ENCODE measurements around the gene LRP1. TPM values are rescaled to one million over a fixed set of nuclear protein-coding genes. Genes with fewer than 3 reads are reported as not detected.
A peak's percentile ranks its signal among the peaks of the same experiment; 100 is the strongest.

LRP1 gene
- total and polyA plus RNA-seq, 2 of the 4 experiments (the other 2 are of a cell fraction): 73.1 to 142 TPM

DNA sequence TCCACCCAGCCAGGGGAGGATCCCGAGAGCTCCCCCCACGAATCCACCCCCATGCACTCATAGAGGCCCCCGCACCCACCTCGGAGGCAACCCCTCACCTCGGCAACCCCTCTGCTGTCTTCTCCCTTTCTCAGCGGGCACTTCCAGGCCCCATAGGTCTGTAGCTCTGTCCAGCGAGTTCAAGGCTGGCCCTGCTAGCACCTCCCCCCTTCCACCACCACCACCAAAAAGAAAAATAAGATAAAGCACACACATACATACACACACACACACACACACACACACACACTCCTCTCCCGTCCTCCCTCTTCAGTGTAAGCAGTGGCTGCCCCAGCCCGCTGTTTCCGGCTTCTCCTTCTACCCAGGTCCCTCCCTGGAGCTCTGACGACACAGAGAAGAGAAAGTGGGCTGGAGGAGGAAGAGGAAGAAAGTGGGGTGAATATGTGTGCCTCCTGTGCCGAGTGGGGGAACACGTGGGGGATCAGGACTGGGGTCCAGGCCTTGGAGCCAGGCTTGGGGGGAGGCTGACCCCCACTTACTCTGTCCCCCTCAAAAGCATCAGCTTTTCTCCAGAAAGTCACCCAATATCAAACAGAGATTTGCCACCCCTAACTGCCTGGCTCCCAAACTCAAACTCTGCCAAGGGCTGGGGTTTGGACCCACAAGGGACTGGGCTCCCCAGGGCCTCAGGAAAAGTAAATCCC lies 17.1 kb upstream of the LRP1 start, which contains the start of gene STAT6:
STAT6 (minus strand) TSS at position 332 of the 704 bp plus-strand sequence. CDS start 3,084 bp downstream, outside the sequence.
- ATAC-seq (ENCODE audit: low read depth): peak; percentile 68
- H3K4me1 ChIP-seq (ENCODE audit: control insufficient read depth, insufficient read depth, low read length): 0 out of 2 replicates have a peak, but pooled peaks cover 2% of the 10 kb centered on the region
- H2BK5ac ChIP-seq (ENCODE audit: low read depth, low read length, poor library complexity, severe bottlenecking): peak within 1 kb of the TSS; percentile 90
- in situ Hi-C loops (cut with MboI; ENCODE audit: low sequenced_read_pairs) (loop anchor here (5.0 kb wide), 2 partner anchors 44 to 104 kb away; partner anchors contain the start of gene ZBTB39), intact Hi-C loops (cut with micrococcal nuclease) (loop anchor here (1.0 to 5.0 kb wide), 3 partner anchors 18 to 131 kb away; no protein-coding TSS in a partner anchor), dilution Hi-C loops (cut with HindIII; ENCODE audit: low sequenced_read_pairs, unreplicated experiment) (no loop called here)
- ChIA-PET POLR2A (ENCODE audit: unreplicated experiment) (interaction anchor here (0.6 to 2.1 kb wide), 10 partner anchors 14 to 42 kb away, joined by 3 to 12 read pairs (median 6); partner anchors contain the start of genes LRP1, NAB2 and NEMP1), CTCF (interaction anchor here (0.8 to 2.9 kb wide), 11 partner anchors 10 to 105 kb away, joined by 3 to 24 read pairs (median 8); partner anchors contain the start of genes NEMP1 and ZBTB39)
- H3K36me3 ChIP-seq (ENCODE audit: control insufficient read depth, insufficient read depth, low read length): peaks cover 13% of the 10 kb centered on the region
- peak; percentile 87 for DNase-seq
- H2BK120ac ChIP-seq (ENCODE audit: low read depth, low read length): peak within 1 kb of the TSS; percentile 86
- TF ChIP-seq CEBPB (IDR thresholded peaks at IDR 0.05; ENCODE audit: low read depth, low read length) (no peak), POLR2A (IDR thresholded peaks at IDR 0.05; ENCODE audit: low read depth, low read length) (peak; percentile 72), SMC3 (IDR thresholded peaks at IDR 0.05; ENCODE audit: low read depth, low read length) (0 out of 2 replicates have a peak, but pooled peaks have one; percentile 21), BHLHE40 (IDR thresholded peaks at IDR 0.05; ENCODE audit: low read depth, low read length) (peak; percentile 26; the same call in 1 of the 2 replicates)
- peak within 1 kb of the TSS; percentile 90 for H4K5ac ChIP-seq (ENCODE audit: low read depth, low read length)
- H4K20me1 ChIP-seq (ENCODE audit: insufficient read depth, low read length): peaks cover 13% of the 10 kb centered on the region
- H3K4me2 ChIP-seq (ENCODE audit: low read depth, low read length): peak within 1 kb of the TSS; percentile 93
- WGBS, 2 experiments (ENCODE audit: extremely low coverage in 2 of 2, insufficient read length in 1 of 2): 0% methylated on average over 4 of the region's 13 CpGs; no CpG with 5 or more reads in 1 of the 2 experiments
- no peaks in the 10 kb centered on the region for H3K27me3 ChIP-seq (ENCODE audit: control insufficient read depth, insufficient read depth, low read length)
- no TSS peak for BruUV-seq (replicated peaks)
- peaks cover 4% of the 10 kb centered on the region for H3K9me1 ChIP-seq (ENCODE audit: insufficient read depth, low read length)
- peak within 1 kb of the TSS; percentile 93 for H3K56ac ChIP-seq (ENCODE audit: extremely low read depth, insufficient read depth, low read length)
- peak within 1 kb of the TSS; percentile 93 for H3K9ac ChIP-seq (ENCODE audit: low read depth, low read length)
- peak within 1 kb of the TSS; percentile 94 for H3K27ac ChIP-seq (ENCODE audit: insufficient read depth, low read length)
- H2BK20ac ChIP-seq (ENCODE audit: low read depth, low read length): peak within 1 kb of the TSS; percentile 81
- H3K79me1 ChIP-seq (ENCODE audit: low read depth in 1 of 2, low read length in 2 of 2): peaks cover 22 to 55% of the 10 kb centered on the region in 2 experiments
- peak within 1 kb of the TSS; percentile 82 for H3K18ac ChIP-seq (ENCODE audit: low read depth, low read length)
- peak within 1 kb of the TSS; percentile 86 for H2AFZ ChIP-seq (replicated peaks; ENCODE audit: low read length, poor library complexity)
- peak within 1 kb of the TSS; percentile 97 for H3K4ac ChIP-seq (ENCODE audit: low read depth, low read length)
- peak within 1 kb of the TSS; percentile 99 for H2AK9ac ChIP-seq (replicated peaks; ENCODE audit: low read depth, low read length, poor library complexity)
- peak within 1 kb of the TSS; percentile 99 for H2AK5ac ChIP-seq (ENCODE audit: low read depth, low read length)
- H3K4me3 ChIP-seq (ENCODE audit: insufficient read depth, low read depth, low read length): peak within 1 kb of the TSS; percentile 64
- H4K8ac ChIP-seq (ENCODE audit: low read depth in 2 of 2, low read length in 2 of 2): peak within 1 kb of the TSS; percentile 85 to 97
- peak within 1 kb of the TSS; percentile 80 for H3K23ac ChIP-seq (ENCODE audit: low read depth, low read length)
- H3K14ac ChIP-seq (replicated peaks; ENCODE audit: low read depth, low read length): peak within 1 kb of the TSS; percentile 99
- peak within 1 kb of the TSS; percentile 97 for H4K91ac ChIP-seq (ENCODE audit: insufficient read depth, low read depth, low read length)
- peak within 1 kb of the TSS; percentile 89; the same call in 2 of the 3 replicates for H2BK15ac ChIP-seq (ENCODE audit: low read depth, low read length)
- no peaks in the 10 kb centered on the region for H3K9me3 ChIP-seq (ENCODE audit: control insufficient read depth, insufficient read depth, low read length)

Data from IMR-90 (cell line).